Astrocyte of the cerebellum (primary cell): ENCODE measurements around the gene MMP20.

Experiments used
- DNase-seq: peaks from one replicate; pipeline ENCODE4 v3.0.0-alpha.2; 2011; ENCODE audit warnings: low read depth
- H3K4me3 ChIP-seq: 2 replicates; pipeline ENCODE4 v1.5.1; 2011; ENCODE audit warnings: mild to moderate bottlenecking, low read depth, low read length, moderate library complexity
- CTCF ChIP-seq: IDR thresholded peaks from 2 replicates; pipeline ENCODE4 v1.5.1; 2012; ENCODE audit warnings: low read length, low read depth, moderate library complexity, mild to moderate bottlenecking; ENCODE audit errors: missing control alignments
- in situ Hi-C: cut with HindIII; loops from 2 replicates; pipeline ENCODE4 v1.10.0; 2017; ENCODE audit warnings: low sequenced_read_pairs

MMP20 gene

GRCh38 chr11:102534261-102534872 is 90.8 kb downstream of the MMP20 start:
- no peak overlapping the region for H3K4me3 ChIP-seq
- no peak for DNase-seq
- TF ChIP-seq CTCF = no peak
- in situ Hi-C loops = no loop called here

GRCh38 chr11:102530558-102530957 is 94.6 kb downstream of the MMP20 start, which contains the start of gene MMP7:
Gene MMP7, minus strand, starts transcription at chr11:102530747. Its CDS starts 47 bp downstream, at chr11:102530700.
- peak within 1 kb of the TSS; percentile 1 for H3K4me3 ChIP-seq
- in situ Hi-C loops = no loop called here
- no peak for DNase-seq
- no peak for TF ChIP-seq CTCF

- in situ Hi-C loops = no loop called here
- H3K4me3 ChIP-seq = no peak overlapping the region
- DNase-seq = no peak
- TF ChIP-seq CTCF = no peak
Observed at GRCh38 chr11:102528618-102529017, 96.5 kb downstream of the MMP20 start.

GRCh38 chr11:102527684-102528083 is 97.4 kb downstream of the MMP20 start:
- DNase-seq = no peak
- H3K4me3 ChIP-seq = no peak overlapping the region
- TF ChIP-seq CTCF = no peak
- in situ Hi-C loops = no loop called here

GRCh38 chr11:102527041-102527440 is 98.1 kb downstream of the MMP20 start:
- H3K4me3 ChIP-seq = no peak overlapping the region
- no peak for DNase-seq
- no peak for TF ChIP-seq CTCF
- in situ Hi-C loops = no loop called here
